HepG2 (cell line): Measurements from ENCODE around the gene IFT22. TPM values are rescaled to one million over a fixed set of nuclear protein-coding genes. Genes with fewer than 3 reads are reported as not detected.

ENCODE experiments used
- DDIT3 ChIP-seq: sonication (generic); formaldehyde crosslinking; IDR thresholded peaks from 2 replicates; pipeline ENCODE4 v1.4.0; 2020; ENCODE audit warnings: mild to moderate bottlenecking, missing genetic modification reagents
- MED8 ChIP-seq: sonication (generic); formaldehyde crosslinking; IDR thresholded peaks from 2 replicates; pipeline ENCODE4 v1.8.1; 2023; ENCODE audit warnings: mild to moderate bottlenecking, missing genetic modification reagents; ENCODE audit not compliant: insufficient replicate concordance
- MXI1 ChIP-seq: IDR thresholded peaks from 3 replicates; pipeline ENCODE4 v1.6.1; 2012; ENCODE audit warnings: low read depth, low read length, inconsistent platforms, borderline replicate concordance
- REL ChIP-seq: sonication (generic); formaldehyde crosslinking; conservative IDR thresholded peaks from 2 replicates; pipeline ENCODE4 v1.8.0; 2022; ENCODE audit warnings: mild to moderate bottlenecking, missing genetic modification reagents, moderate library complexity
- REPIN1 ChIP-seq: sonication (generic); formaldehyde crosslinking; IDR thresholded peaks from 2 replicates; pipeline ENCODE4 v1.8.0; 2022; ENCODE audit warnings: missing genetic modification reagents, low read depth, mild to moderate bottlenecking, borderline replicate concordance
- RNF219 ChIP-seq: sonication (generic); formaldehyde crosslinking; IDR thresholded peaks from 2 replicates; pipeline ENCODE4 v1.5.0; 2020; ENCODE audit warnings: mild to moderate bottlenecking, missing genetic modification reagents
- SAP130 ChIP-seq: IDR thresholded peaks from 2 replicates; pipeline ENCODE4 v1.6.1; 2016; ENCODE audit warnings: low read depth
- UBTF ChIP-seq: sonication (generic); formaldehyde crosslinking; IDR thresholded peaks from 2 replicates; pipeline ENCODE4 v1.4.0; 2020; ENCODE audit warnings: mild to moderate bottlenecking, missing genetic modification reagents
- ZBTB7B ChIP-seq: sonication (generic); formaldehyde crosslinking; IDR thresholded peaks from 2 replicates; pipeline ENCODE4 v1.4.0; 2020; ENCODE audit warnings: missing genetic modification reagents
- ZMYM2 ChIP-seq: sonication (generic); formaldehyde crosslinking; IDR thresholded peaks from 2 replicates; pipeline ENCODE4 v1.8.0; 2022; ENCODE audit warnings: mild to moderate bottlenecking, missing genetic modification reagents
- ZNF598 ChIP-seq: sonication (generic); formaldehyde crosslinking; IDR thresholded peaks from 2 replicates; pipeline ENCODE4 v1.5.1; 2020; ENCODE audit warnings: mild to moderate bottlenecking, missing genetic modification reagents, borderline replicate concordance
- ZNF766 ChIP-seq: sonication (generic); formaldehyde crosslinking; IDR thresholded peaks from 2 replicates; pipeline ENCODE4 v1.5.0; 2020; ENCODE audit warnings: missing genetic modification reagents, borderline replicate concordance
- ZNF792 ChIP-seq: IDR thresholded peaks from 2 replicates; pipeline ENCODE4 v1.6.1; 2016
- ZSCAN31 ChIP-seq: sonication (generic); formaldehyde crosslinking; IDR thresholded peaks from 2 replicates; pipeline ENCODE4 v1.5.0; 2020; ENCODE audit warnings: low read depth, mild to moderate bottlenecking, missing genetic modification reagents
- polyA plus RNA-seq, 8 experiments: library from polyadenylated mRNA; depleted of rRNA in 3 of 8; stranded (reverse) in 7 of 8; unstranded in 1 of 8; fragments of >200 nt; fragmentation: Illumina TruSeq in 4 of 8; extraction: Trizol in 4 of 8; gene quantifications; 2 replicates each; pipeline versions ENCODE4 v1.2.1 to v1.2.3, GENCODE V29; 2011 to 2016; ENCODE audit warnings: low read depth in 4 of 8, missing spikeins in 1 of 8, mixed read lengths in 1 of 8; ENCODE audit not compliant: insufficient read depth in 1 of 8
- total RNA-seq, 5 experiments: library from RNA; depleted of rRNA; stranded (reverse); fragments of >200 nt; fragmentation: Illumina TruSeq; extraction: Trizol; gene quantifications; 2 replicates each; pipeline ENCODE4 v1.2.3, GENCODE V29; 2016; ENCODE audit warnings: low read depth in 1 of 5
- TF ChIP-seq, protein P1 (sequence below): sonication (generic); formaldehyde crosslinking; IDR thresholded peaks from 2 replicates; pipeline ENCODE4 v1.4.0; 2020; ENCODE audit warnings: missing genetic modification reagents
- TF ChIP-seq, protein P2 (sequence below): IDR thresholded peaks from 2 replicates; pipeline ENCODE4 v1.6.1; 2012; ENCODE audit warnings: inconsistent platforms

Gene IFT22
- total and polyA plus RNA-seq, 2 of the 13 experiments (the other 11 are each of a cell fraction or from before 2014, with no cell fraction given) = 8.9 to 14.5 TPM

- TF ChIP-seq, protein P1, sequence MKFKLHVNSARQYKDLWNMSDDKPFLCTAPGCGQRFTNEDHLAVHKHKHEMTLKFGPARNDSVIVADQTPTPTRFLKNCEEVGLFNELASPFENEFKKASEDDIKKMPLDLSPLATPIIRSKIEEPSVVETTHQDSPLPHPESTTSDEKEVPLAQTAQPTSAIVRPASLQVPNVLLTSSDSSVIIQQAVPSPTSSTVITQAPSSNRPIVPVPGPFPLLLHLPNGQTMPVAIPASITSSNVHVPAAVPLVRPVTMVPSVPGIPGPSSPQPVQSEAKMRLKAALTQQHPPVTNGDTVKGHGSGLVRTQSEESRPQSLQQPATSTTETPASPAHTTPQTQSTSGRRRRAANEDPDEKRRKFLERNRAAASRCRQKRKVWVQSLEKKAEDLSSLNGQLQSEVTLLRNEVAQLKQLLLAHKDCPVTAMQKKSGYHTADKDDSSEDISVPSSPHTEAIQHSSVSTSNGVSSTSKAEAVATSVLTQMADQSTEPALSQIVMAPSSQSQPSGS (CRISPR knock-in tag) = peak; percentile 54
- TF ChIP-seq DDIT3 = no peak
- TF ChIP-seq ZNF598 (CRISPR knock-in tag) = no peak
- peak; percentile 31; the same call in 1 of the 2 replicates for TF ChIP-seq ZBTB7B (CRISPR knock-in tag)
- TF ChIP-seq MXI1 = 0 out of 3 replicates have a peak, but pooled peaks have one; percentile 17
- TF ChIP-seq ZNF792 (CRISPR knock-in tag) = 0 out of 2 replicates have a peak, but pooled peaks have one; percentile 45
- 0 out of 2 replicates have a peak, but pooled peaks have one; percentile 21 for TF ChIP-seq ZSCAN31 (CRISPR knock-in tag)
- peak; percentile 78; the same call in 1 of the 2 replicates for TF ChIP-seq ZNF766 (CRISPR knock-in tag)
- peak; percentile 67 for TF ChIP-seq SAP130 (CRISPR knock-in tag)
- no peak for TF ChIP-seq RNF219 (CRISPR knock-in tag)
- TF ChIP-seq UBTF (CRISPR knock-in tag) = peak; percentile 74
- TF ChIP-seq, protein P2, sequence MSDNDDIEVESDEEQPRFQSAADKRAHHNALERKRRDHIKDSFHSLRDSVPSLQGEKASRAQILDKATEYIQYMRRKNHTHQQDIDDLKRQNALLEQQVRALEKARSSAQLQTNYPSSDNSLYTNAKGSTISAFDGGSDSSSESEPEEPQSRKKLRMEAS = peak; percentile 75
- TF ChIP-seq MED8 (CRISPR knock-in tag) = no peak
- no peak for TF ChIP-seq REL (CRISPR knock-in tag)
- TF ChIP-seq REPIN1 (CRISPR knock-in tag) = peak; percentile 31; the same call in 1 of the 2 replicates
- TF ChIP-seq ZMYM2 = no peak
Observed at GRCh38 chr7:101308245-101309085, 13.1 kb downstream of the IFT22 start (continued).
